RWPE1 (cell line): ENCODE measurements around the gene RNASEH2A.

Experiments
- CTCF ChIA-PET: fragments of 350-600 bp; sonication (Branson Sonifier 250); formaldehyde crosslinking; extraction: SDS; loops from one replicate; lab custom pipeline; 2021; lab: Yijun Ruan, JAX
- POLR2A ChIA-PET: fragments of 400-600 bp; formaldehyde crosslinking; extraction: SDS; loops from one replicate; lab custom pipeline; 2020; ENCODE audit warnings: antibody characterized with exemption; ENCODE audit not compliant: low non-redundant PET; lab: Yijun Ruan, JAX
- DNase-seq: peaks from one replicate; pipeline ENCODE4 v3.0.0; 2012; ENCODE audit warnings: low spot score
- H3K27ac ChIP-seq: fragments of 450-650 bp; 2 replicates; pipeline ENCODE4 v1.5.1; 2017
- TF ChIP-seq, protein P1 (sequence below): fragments of 450-650 bp; conservative IDR thresholded peaks from 2 replicates; pipeline ENCODE4 v1.5.1; 2017; ENCODE audit warnings: low read depth, mild to moderate bottlenecking

The RNASEH2A gene

DNA sequence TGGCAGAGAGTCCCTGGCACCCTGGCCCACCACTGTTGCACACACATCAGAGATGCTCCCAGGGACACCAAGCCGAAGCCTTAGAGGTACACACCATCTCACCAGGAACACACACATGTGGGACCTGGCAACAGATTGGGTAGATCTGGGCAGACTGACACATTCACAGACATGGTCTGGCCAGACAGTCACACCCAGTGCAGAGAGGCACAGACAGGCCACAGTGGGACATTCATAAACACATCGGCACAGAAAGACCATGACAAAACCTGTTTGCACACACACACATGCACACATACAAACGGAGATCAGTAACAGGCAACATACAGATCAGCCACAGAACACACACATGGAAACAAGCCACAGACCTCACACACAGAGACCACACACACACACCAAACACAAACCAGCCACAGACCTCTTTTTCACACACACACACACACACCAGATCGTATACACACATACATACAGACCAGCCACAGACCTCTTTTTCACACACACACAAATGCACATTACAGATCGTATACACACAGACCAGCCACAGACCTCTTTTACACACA lies 21.4 kb upstream of the RNASEH2A start:
- DNase-seq = no peak
- H3K27ac ChIP-seq = peak overlapping the region; percentile 100
- CTCF ChIA-PET = interaction anchor here (1.1 to 1.3 kb wide), 2 partner anchors 8 to 11 kb away, joined by 3 to 5 read pairs; no protein-coding TSS in a partner anchor
- TF ChIP-seq, protein P1, sequence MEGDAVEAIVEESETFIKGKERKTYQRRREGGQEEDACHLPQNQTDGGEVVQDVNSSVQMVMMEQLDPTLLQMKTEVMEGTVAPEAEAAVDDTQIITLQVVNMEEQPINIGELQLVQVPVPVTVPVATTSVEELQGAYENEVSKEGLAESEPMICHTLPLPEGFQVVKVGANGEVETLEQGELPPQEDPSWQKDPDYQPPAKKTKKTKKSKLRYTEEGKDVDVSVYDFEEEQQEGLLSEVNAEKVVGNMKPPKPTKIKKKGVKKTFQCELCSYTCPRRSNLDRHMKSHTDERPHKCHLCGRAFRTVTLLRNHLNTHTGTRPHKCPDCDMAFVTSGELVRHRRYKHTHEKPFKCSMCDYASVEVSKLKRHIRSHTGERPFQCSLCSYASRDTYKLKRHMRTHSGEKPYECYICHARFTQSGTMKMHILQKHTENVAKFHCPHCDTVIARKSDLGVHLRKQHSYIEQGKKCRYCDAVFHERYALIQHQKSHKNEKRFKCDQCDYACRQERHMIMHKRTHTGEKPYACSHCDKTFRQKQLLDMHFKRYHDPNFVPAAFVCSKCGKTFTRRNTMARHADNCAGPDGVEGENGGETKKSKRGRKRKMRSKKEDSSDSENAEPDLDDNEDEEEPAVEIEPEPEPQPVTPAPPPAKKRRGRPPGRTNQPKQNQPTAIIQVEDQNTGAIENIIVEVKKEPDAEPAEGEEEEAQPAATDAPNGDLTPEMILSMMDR = no peak
- POLR2A ChIA-PET = no interaction called here

DNA sequence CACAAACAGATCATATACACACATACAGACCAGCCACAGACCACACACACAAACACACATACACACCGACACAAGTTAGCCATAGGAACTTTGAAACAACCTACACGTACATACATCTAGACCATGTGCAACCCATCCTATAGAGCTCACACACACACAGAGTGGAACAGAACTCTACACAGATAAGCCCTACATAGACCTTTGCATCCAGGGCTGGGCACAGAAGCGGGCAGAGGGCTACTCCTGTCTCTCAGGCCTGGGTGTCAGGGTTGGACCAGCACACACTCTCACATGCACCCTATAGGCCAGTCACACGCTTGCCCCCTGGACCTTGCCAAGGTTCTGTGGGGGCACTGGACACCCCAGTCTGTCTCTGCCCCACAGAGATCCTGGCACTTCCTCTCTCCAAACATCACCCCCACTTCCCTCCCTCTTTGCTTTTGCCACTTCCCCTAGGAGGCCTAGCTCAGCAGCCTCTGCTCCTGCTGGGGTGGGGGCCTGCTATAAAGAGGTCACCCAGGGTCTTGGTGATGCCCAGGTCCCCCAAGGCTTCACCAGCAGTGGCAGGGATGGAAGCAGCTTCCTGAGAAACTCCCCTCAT lies 20.9 kb upstream of the RNASEH2A start:
- POLR2A ChIA-PET = no interaction called here
- DNase-seq = no peak
- TF ChIP-seq, protein P1 = no peak
- peak overlapping the region; percentile 100 for H3K27ac ChIP-seq
- CTCF ChIA-PET = interaction anchor here (1.1 to 1.3 kb wide), 2 partner anchors 8 to 11 kb away, joined by 3 to 5 read pairs; no protein-coding TSS in a partner anchor

DNA sequence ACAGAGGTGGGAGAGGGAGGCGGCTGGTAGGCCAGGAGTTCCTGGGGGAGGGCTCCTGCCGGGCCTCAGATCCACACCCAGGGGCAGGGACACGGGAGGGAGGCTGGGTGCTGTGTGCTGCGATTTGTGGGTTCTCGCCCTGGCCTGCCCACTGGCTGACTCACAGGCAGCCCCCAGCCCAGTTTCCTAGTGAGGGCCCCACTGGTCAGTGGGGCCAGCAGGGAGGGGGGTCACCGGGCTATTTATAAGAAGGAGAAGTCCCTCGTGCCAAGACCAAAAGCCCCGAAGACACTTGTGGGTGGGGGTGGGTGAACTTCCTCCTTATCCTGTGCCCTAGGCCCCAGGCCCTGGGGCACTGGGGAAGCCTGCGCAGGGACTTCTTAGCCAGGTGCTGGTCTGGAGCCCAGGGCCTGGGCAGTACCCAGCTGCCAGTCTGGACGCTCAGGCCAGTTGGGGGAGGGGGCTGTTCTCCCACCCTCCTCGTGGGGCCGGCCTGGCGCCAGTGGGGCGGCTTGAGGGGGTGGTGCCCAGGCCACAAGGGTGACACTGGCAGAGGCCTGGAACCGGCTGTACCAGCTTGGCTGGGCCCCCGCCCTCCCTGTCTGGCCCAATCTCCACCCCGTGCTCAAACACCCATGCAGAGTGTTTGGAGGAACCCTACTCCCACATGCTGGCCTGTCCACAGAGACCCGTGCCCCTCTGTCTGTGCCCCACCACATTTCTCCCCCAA lies 20.1 kb upstream of the RNASEH2A start:
- TF ChIP-seq, protein P1 = no peak
- POLR2A ChIA-PET = no interaction called here
- peak overlapping the region; percentile 100 for H3K27ac ChIP-seq
- CTCF ChIA-PET = interaction anchor here (0.6 to 1.3 kb wide), 3 partner anchors 9 to 62 kb away, joined by 3 to 5 read pairs (median 3); no protein-coding TSS in a partner anchor
- DNase-seq = peak; percentile 20

DNA sequence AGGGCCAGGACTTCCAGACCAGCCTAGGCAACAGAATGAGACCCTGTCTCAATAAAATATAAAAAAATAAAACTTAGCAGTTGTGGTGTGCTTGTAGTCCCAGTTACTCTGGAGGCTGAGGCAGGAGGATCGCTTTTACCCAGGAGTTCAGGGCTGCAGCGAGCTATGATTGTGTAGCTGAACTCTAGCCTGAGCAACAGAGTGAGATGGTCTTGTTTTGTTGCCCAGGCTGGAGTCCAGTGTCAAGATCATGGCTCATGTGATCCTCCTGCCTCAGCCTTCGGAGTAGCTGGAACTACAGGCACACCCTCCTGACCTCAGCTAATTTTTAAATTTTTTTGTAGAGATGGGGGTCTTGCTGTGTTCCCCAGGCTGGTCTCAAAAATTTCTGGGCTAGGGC lies 19.4 kb upstream of the RNASEH2A start:
- POLR2A ChIA-PET = no interaction called here
- TF ChIP-seq, protein P1 = no peak
- CTCF ChIA-PET = interaction anchor here (0.6 kb wide), 1 partner anchor 61 kb away, joined by 3 read pairs; no protein-coding TSS in a partner anchor
- peak overlapping the region; percentile 100 for H3K27ac ChIP-seq
- DNase-seq = no peak

DNA sequence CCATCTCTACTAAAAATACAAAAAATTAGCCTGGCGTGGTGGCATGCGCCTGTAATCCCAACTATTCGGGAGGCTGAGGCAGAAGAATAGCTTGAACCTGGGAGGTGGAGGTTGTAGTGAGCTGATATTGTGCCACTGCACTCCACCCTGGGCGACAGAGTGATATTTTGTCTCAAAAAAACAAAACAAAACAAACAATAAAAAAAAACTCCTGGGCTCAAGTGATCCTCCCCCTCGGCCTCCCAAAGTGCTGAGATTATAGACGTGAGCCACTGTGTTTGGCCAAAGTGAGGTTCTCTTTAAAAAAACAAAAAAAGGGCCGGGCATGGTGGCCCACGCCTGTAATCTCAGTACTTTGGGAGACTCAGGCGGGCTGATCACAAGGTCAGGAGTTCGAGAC lies 18.9 kb upstream of the RNASEH2A start:
- H3K27ac ChIP-seq = peak overlapping the region; percentile 100
- POLR2A ChIA-PET = no interaction called here
- CTCF ChIA-PET = no interaction called here

More for the DNA sequence above, 18.9 kb upstream of the RNASEH2A start:
- TF ChIP-seq, protein P1 = no peak
- no peak for DNase-seq
